ENCODE data around the gene NCOA7.

NCOA7 gene

DNA sequence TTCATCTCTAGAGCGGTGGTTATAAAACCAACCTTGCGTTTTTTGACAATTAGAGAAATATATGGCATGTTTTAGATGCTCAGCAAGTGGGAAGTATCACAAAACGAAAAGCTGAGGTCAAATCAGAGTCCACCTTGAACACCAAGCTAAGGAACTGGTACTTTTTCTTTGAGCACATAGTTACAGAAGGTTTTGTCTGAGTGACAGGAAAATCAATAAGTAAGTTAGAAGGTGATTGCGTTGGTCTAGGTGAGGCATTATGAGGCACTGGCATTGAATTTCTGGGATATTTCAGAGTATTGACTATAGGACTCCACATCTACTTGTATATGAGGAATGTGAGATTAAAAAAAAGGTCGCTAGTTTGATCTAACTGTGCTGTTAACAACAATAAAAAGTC lies 165.2 kb downstream of the NCOA7 start:
- Histone ChIP-seq H3K27ac (ENCODE audit: low read depth, low read length) (peak overlapping the region; percentile 8; the same call in 1 of the 2 replicates), H3K79me2 (ENCODE audit: insufficient read depth, low read length) (peaks cover 8% of the 10 kb centered on the region; the same call in 1 of the 2 replicates), H3K9ac (ENCODE audit: low read length) (peak overlapping the region; percentile 91), H3K36me3 (ENCODE audit: low read length) (no peaks in the 10 kb centered on the region), H2AFZ (ENCODE audit: low read depth, low read length, severe bottlenecking) (peak overlapping the region; percentile 77), H4K20me1 (ENCODE audit: low read depth, low read length) (no peaks in the 10 kb centered on the region), H3K4me2 (ENCODE audit: low read depth, low read length, poor library complexity, severe bottlenecking) (peak overlapping the region; percentile 88), H3K9me2 (replicated peaks; ENCODE audit: insufficient read depth, low read length) (no peaks in the 10 kb centered on the region), H3F3A (ENCODE audit: insufficient read depth) (no peaks in the 10 kb centered on the region), H3K27me3 (ENCODE audit: low read length) (no peaks in the 10 kb centered on the region), H3K4me3 (ENCODE audit: insufficient read depth, low read length, poor library complexity, severe bottlenecking) (peak overlapping the region; percentile 82), H3K9me3 (ENCODE audit: insufficient read depth, low read length) (no peaks in the 10 kb centered on the region)
- no peak for TF ChIP-seq EZH2phosphoT487 (conservative IDR thresholded peaks at IDR 0.05; ENCODE audit: low read length)
- TF ChIP-seq CTCF (IDR thresholded peaks at IDR 0.05; ENCODE audit: insufficient read depth, low read length, poor library complexity, severe bottlenecking) = no peak

- no peaks in the 10 kb centered on the region for H3F3A ChIP-seq (ENCODE audit: insufficient read depth)
- peak within 1 kb of the TSS; percentile 88 for H3K4me2 ChIP-seq (ENCODE audit: low read depth, low read length, poor library complexity, severe bottlenecking)
- H3K9ac ChIP-seq (ENCODE audit: low read length) = peak within 1 kb of the TSS; percentile 91
These were observed 166.0 kb downstream of the NCOA7 start, which contains the start of gene HINT3 for GRCh38 chr6:125956506-125957390. Gene HINT3, plus strand, starts transcription at chr6:125956770. Its CDS starts 208 bp downstream, at chr6:125956978.

GRCh38 chr6:125957391-125957693 lies 166.6 kb downstream of the NCOA7 start:
- H3K4me3 ChIP-seq (ENCODE audit: insufficient read depth, low read length, poor library complexity, severe bottlenecking) = peak overlapping the region; percentile 82
- no peaks in the 10 kb centered on the region for H3K9me2 ChIP-seq (replicated peaks; ENCODE audit: insufficient read depth, low read length)
- peaks cover under 1% of the 10 kb centered on the region; the same call in 1 of the 2 replicates for H4K20me1 ChIP-seq (ENCODE audit: low read depth, low read length)
- H3K36me3 ChIP-seq (ENCODE audit: low read length) = no peaks in the 10 kb centered on the region
- H3K4me2 ChIP-seq (ENCODE audit: low read depth, low read length, poor library complexity, severe bottlenecking) = peak overlapping the region; percentile 88
- peak overlapping the region; percentile 91 for H3K9ac ChIP-seq (ENCODE audit: low read length)
- H3K79me2 ChIP-seq (ENCODE audit: insufficient read depth, low read length) = peaks cover 14% of the 10 kb centered on the region; the same call in 1 of the 2 replicates
- H3K27ac ChIP-seq (ENCODE audit: low read depth, low read length) = no peak overlapping the region
- TF ChIP-seq EZH2phosphoT487 (conservative IDR thresholded peaks at IDR 0.05; ENCODE audit: low read length) = no peak
- no peak for TF ChIP-seq CTCF (IDR thresholded peaks at IDR 0.05; ENCODE audit: insufficient read depth, low read length, poor library complexity, severe bottlenecking)
- no peaks in the 10 kb centered on the region for H3K9me3 ChIP-seq (ENCODE audit: insufficient read depth, low read length)
- H3K27me3 ChIP-seq (ENCODE audit: low read length) = no peaks in the 10 kb centered on the region
- H2AFZ ChIP-seq (ENCODE audit: low read depth, low read length, severe bottlenecking) = peak overlapping the region; percentile 96
- no peaks in the 10 kb centered on the region for H3F3A ChIP-seq (ENCODE audit: insufficient read depth)

More at GRCh38 chr6:125956506-125957390, 166.0 kb downstream of the NCOA7 start, which contains the start of gene HINT3:
- Histone ChIP-seq H3K79me2 (ENCODE audit: insufficient read depth, low read length) (peaks cover 14% of the 10 kb centered on the region; the same call in 1 of the 2 replicates), H3K4me3 (ENCODE audit: insufficient read depth, low read length, poor library complexity, severe bottlenecking) (peak within 1 kb of the TSS; percentile 82), H3K27ac (ENCODE audit: low read depth, low read length) (peak within 1 kb of the TSS; percentile 64), H3K9me3 (ENCODE audit: insufficient read depth, low read length) (no peaks in the 10 kb centered on the region), H3K9me2 (replicated peaks; ENCODE audit: insufficient read depth, low read length) (no peaks in the 10 kb centered on the region), H3K36me3 (ENCODE audit: low read length) (no peaks in the 10 kb centered on the region), H2AFZ (ENCODE audit: low read depth, low read length, severe bottlenecking) (peak within 1 kb of the TSS; percentile 96), H4K20me1 (ENCODE audit: low read depth, low read length) (no peaks in the 10 kb centered on the region), H3K27me3 (ENCODE audit: low read length) (no peaks in the 10 kb centered on the region)
- TF ChIP-seq EZH2phosphoT487 (conservative IDR thresholded peaks at IDR 0.05; ENCODE audit: low read length) = no peak
- TF ChIP-seq CTCF (IDR thresholded peaks at IDR 0.05; ENCODE audit: insufficient read depth, low read length, poor library complexity, severe bottlenecking) = peak; percentile 98

Data from SU-DHL-6 (cell line).